Panc1 (cell line): ENCODE results near the gene ISLR.

Experiments used
- CTCF ChIP-seq: fragments of 450-650 bp; IDR thresholded peaks from 2 replicates; pipeline ENCODE4 v1.5.1; 2017; ENCODE audit warnings: mild to moderate bottlenecking
- POLR2AphosphoS5 ChIP-seq: IDR thresholded peaks from 2 replicates; pipeline ENCODE4 v1.6.1; 2012; ENCODE audit warnings: mild to moderate bottlenecking, low read depth, low read length, moderate library complexity
- REST ChIP-seq, 2 experiments: IDR thresholded peaks; 2 replicates each; pipeline ENCODE4 v1.6.1; 2011 to 2012; ENCODE audit warnings: low read depth in 2 of 2, control low read depth in 1 of 2, low read length in 1 of 2, mild to moderate bottlenecking in 1 of 2, moderate library complexity in 1 of 2; ENCODE audit not compliant: insufficient read depth in 1 of 2
- SIN3A ChIP-seq: IDR thresholded peaks from 2 replicates; pipeline ENCODE4 v1.6.1; 2012; ENCODE audit warnings: low read depth, mild to moderate bottlenecking, low read length, moderate library complexity, borderline replicate concordance; ENCODE audit not compliant: insufficient read depth
- TCF7L2 ChIP-seq: IDR thresholded peaks from 2 replicates; pipeline ENCODE4 v1.6.1; 2011; ENCODE audit warnings: mild to moderate bottlenecking, low read depth, low read length, inconsistent platforms

GRCh38 chr15:74208901-74209559 is 35.5 kb downstream of the ISLR start:
- no peak for TF ChIP-seq CTCF
- TF ChIP-seq POLR2AphosphoS5 = no peak
- TF ChIP-seq REST (IDR thresholded peaks at IDR 0.05; ENCODE audit: insufficient read depth in 1 of 2, low read depth in 2 of 2, low read length in 1 of 2) = no peak
- TF ChIP-seq TCF7L2 = no peak
- no peak for TF ChIP-seq SIN3A
